ENCODE measurements around the gene MPZL1. TPM values are rescaled to one million over a fixed set of nuclear protein-coding genes. Genes with fewer than 3 reads are reported as not detected.

Gene MPZL1
- total and polyA plus RNA-seq, 2 of the 8 experiments (the other 6 are each of a cell fraction or from before 2014, with no cell fraction given): 37.8 to 120 TPM

- Histone ChIP-seq H3K4me3 (ENCODE audit: extremely low read depth in 1 of 4, insufficient read depth in 2 of 4, low read depth in 3 of 4, low read length in 4 of 4) (no peak overlapping the region), H3K18ac (ENCODE audit: extremely low read depth, low read length) (no peak overlapping the region), H2BK20ac (ENCODE audit: low read length) (no peak overlapping the region), H3K9ac (replicated peaks in 1 of 4; ENCODE audit: extremely low read depth in 1 of 4, low read depth in 3 of 4, low read length in 3 of 4) (no peak overlapping the region), H4K91ac (replicated peaks; ENCODE audit: insufficient read length, low read length) (no peak overlapping the region), H3K36me3 (ENCODE audit: control insufficient read depth in 2 of 4, insufficient read depth in 4 of 4, low read length in 3 of 4) (peaks cover 0 to 22% (median 13%) of the 10 kb centered on the region in 4 experiments; a peak in 6 of 8 replicates), H3K23me2 (ENCODE audit: low read depth, low read length) (no peaks in the 10 kb centered on the region), H3K56ac (replicated peaks; ENCODE audit: insufficient read length, low read depth, low read length) (no peak overlapping the region), H3K9me3 (ENCODE audit: insufficient read depth in 2 of 2, low read depth in 1 of 2, low read length in 1 of 2) (no peaks in the 10 kb centered on the region), H3K27ac (ENCODE audit: low read depth, low read length) (no peak overlapping the region), H4K8ac (ENCODE audit: extremely low read depth, insufficient read depth, low read length) (no peak overlapping the region), H4K20me1 (replicated peaks in 1 of 2; ENCODE audit: control insufficient read depth in 1 of 2, insufficient read depth in 2 of 2, low read length in 2 of 2) (peaks cover 0 to 2% of the 10 kb centered on the region in 2 experiments), H3K4me2 (ENCODE audit: insufficient read depth in 1 of 2, low read depth in 2 of 2, low read length in 2 of 2) (no peak overlapping the region), H2BK15ac (ENCODE audit: low read length) (no peak overlapping the region), H3K4me1 (replicated peaks in 1 of 4; ENCODE audit: control insufficient read depth in 3 of 4, insufficient read depth in 4 of 4, low read length in 3 of 4) (no peaks in the 10 kb centered on the region), H3K79me2 (ENCODE audit: control insufficient read depth in 1 of 2, insufficient read depth in 2 of 2, low read length in 2 of 2) (no peaks in the 10 kb centered on the region), H2AFZ (ENCODE audit: low read length) (no peak overlapping the region), H3K4ac (replicated peaks; ENCODE audit: insufficient read length, low read depth, low read length) (no peak overlapping the region), H3K79me1 (ENCODE audit: low read depth, low read length) (no peaks in the 10 kb centered on the region; the same call in 1 of the 2 replicates), H2AK5ac (ENCODE audit: low read depth, low read length) (no peak overlapping the region), H4K5ac (ENCODE audit: insufficient read length, low read depth, low read length) (no peak overlapping the region), H2BK12ac (ENCODE audit: low read depth, low read length) (no peak overlapping the region), H3K14ac (ENCODE audit: insufficient read length) (no peak overlapping the region), H2BK120ac (replicated peaks; ENCODE audit: low read depth, low read length) (no peak overlapping the region), H3K23ac (ENCODE audit: insufficient read length) (no peak overlapping the region), H3K27me3 (replicated peaks in 1 of 4; ENCODE audit: control insufficient read depth in 3 of 4, extremely low read depth in 1 of 4, insufficient read depth in 3 of 4, low read length in 3 of 4) (no peaks in the 10 kb centered on the region), H2BK5ac (ENCODE audit: low read depth, low read length) (no peak overlapping the region)
- POLR2A ChIA-PET (ENCODE audit: partially characterized antibody): interaction anchor here (0.6 to 1.7 kb wide), 2 partner anchors 13 to 22 kb away, joined by 3 read pairs; no protein-coding TSS in a partner anchor
- FAIRE-seq (no peak), DNase-seq (ENCODE audit: low read depth in 1 of 2, low spot score in 2 of 2) (no peak)
- TF ChIP-seq CTBP2 (IDR thresholded peaks at IDR 0.05; ENCODE audit: borderline replicate concordance, insufficient read depth, insufficient read length, low read length): no peak
- no peak for TF ChIP-seq SP2 (IDR thresholded peaks at IDR 0.05; ENCODE audit: low read length)
- TF ChIP-seq GABPA (IDR thresholded peaks at IDR 0.05; ENCODE audit: borderline replicate concordance, insufficient read depth, low read length): no peak
- TF ChIP-seq HDAC6 (IDR thresholded peaks at IDR 0.05; ENCODE audit: low read depth, low read length): no peak
- no peak for TF ChIP-seq SP1 (IDR thresholded peaks at IDR 0.05; ENCODE audit: low read depth, low read length)
- no peak for TF ChIP-seq SAP30 (IDR thresholded peaks at IDR 0.05; ENCODE audit: insufficient read depth, insufficient replicate concordance, low read length)
- WGBS, 2 experiments (ENCODE audit: extremely low coverage in 1 of 2, insufficient coverage in 1 of 2, insufficient read length in 1 of 2, insufficient replicate concordance in 2 of 2, low coverage in 1 of 2, low lambda C conversion rate in 2 of 2, missing lambda C conversion rate in 1 of 2): 91% methylated on average over 5 of the region's 5 CpGs; no CpG with 5 or more reads in 1 of the 2 experiments
- CTCF ChIA-PET (ENCODE audit: partially characterized antibody): interaction anchor here (0.7 to 1.1 kb wide), 5 partner anchors 10 to 292 kb away, joined by 3 to 6 read pairs (median 3); no protein-coding TSS in a partner anchor
Measured at GRCh38 chr1:167790117-167790516, 68.3 kb downstream of the MPZL1 start.
